ENCODE data around the gene ITGB7.

DNA sequence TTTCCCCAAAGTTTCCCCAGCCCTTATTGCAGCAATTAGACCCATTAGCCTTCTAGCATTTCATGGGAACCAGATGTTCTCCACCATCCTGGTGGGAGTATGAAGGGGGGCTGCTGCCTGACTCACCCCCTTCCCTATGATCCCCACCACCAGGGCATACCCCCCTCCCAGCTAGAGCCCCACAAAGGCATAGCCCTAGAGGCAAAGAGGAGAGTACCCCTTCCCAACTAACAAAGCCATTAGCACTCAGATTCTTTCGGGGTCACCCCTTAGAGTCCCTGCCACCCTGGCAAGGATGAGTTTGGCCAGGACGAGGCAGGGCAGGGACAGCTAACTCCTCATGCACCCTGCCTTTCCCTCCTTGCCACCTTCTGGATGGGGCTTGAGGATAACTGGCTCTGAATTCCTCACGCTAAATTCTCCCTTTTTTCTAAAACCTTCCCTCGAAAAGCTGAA is 15.8 kb upstream of the ITGB7 start:
- TF ChIP-seq, protein P1, sequence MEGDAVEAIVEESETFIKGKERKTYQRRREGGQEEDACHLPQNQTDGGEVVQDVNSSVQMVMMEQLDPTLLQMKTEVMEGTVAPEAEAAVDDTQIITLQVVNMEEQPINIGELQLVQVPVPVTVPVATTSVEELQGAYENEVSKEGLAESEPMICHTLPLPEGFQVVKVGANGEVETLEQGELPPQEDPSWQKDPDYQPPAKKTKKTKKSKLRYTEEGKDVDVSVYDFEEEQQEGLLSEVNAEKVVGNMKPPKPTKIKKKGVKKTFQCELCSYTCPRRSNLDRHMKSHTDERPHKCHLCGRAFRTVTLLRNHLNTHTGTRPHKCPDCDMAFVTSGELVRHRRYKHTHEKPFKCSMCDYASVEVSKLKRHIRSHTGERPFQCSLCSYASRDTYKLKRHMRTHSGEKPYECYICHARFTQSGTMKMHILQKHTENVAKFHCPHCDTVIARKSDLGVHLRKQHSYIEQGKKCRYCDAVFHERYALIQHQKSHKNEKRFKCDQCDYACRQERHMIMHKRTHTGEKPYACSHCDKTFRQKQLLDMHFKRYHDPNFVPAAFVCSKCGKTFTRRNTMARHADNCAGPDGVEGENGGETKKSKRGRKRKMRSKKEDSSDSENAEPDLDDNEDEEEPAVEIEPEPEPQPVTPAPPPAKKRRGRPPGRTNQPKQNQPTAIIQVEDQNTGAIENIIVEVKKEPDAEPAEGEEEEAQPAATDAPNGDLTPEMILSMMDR (conservative IDR thresholded peaks at IDR 0.05; ENCODE audit: low read depth, low read length), result no peak
- TF ChIP-seq EZH2 (IDR thresholded peaks at IDR 0.05; ENCODE audit: borderline replicate concordance, low read depth, low read length, poor library complexity, severe bottlenecking), result no peak

Data from A673 (cell line).